GM21723 (cell line): ENCODE results near the gene NBEA.

ENCODE experiments used
- ATAC-seq: cut with Tn5 transposase; IDR thresholded peaks from one replicate; pipeline ENCODE4 v1.9.1; 2021; ENCODE audit warnings: mild to moderate bottlenecking, moderate library complexity; ENCODE audit not compliant: unreplicated experiment

The NBEA gene

DNA sequence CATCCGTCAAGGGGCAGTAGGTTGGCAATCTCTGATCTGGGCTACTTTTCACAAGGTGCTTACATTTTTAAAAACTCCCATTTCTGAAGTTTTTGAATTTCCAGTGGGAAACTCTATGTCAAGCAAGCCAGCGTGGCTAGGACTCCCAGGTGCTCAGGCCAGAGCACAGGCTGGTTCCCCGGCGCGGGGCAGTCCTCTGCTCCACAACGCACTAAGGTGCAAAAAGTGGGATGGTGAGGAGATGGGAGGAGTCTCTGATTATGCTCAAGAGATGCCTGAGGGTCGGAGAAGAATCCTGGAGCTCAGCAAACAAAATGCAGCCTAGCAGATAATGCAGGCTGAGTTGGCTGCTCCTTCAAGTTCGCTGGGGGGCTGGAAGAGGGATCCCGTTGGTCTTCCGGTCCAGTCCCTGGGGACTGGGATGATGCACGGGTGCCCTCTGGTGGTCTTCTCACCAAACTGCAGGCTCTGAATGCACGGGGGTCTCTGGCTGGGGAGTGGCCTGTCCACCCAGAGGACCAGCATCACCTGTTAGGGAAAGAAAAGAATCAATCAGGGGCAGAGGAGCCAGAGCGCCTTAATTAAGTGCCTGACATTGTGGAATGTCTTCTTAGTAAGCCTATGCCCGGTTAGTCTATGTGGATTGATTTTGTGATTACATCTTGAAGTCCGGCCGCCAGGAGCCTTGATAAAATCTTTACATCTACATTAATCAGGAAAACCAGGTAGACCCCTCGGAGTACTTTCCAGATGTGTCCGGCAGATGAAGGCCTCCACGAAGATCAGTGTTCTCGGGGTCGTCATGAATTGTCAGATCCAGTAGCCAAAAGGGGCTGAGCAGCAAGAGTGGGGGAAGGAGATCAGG lies 778.9 kb downstream of the NBEA start:
- ATAC-seq: peak; percentile 58
